CD14-positive monocyte (primary cell): ENCODE data around the gene PATZ1. TPM values are rescaled to one million over a fixed set of nuclear protein-coding genes. Genes with fewer than 3 reads are reported as not detected.

Source experiments
- DNase-seq, 3 donors: peaks; one replicate each; pipeline ENCODE4 v3.0.0-alpha.2; 2011 to 2022
- H2AFZ ChIP-seq: 2 replicates; pipeline ENCODE4 v1.6.0; 2012; ENCODE audit warnings: mild to moderate bottlenecking, low read depth, low read length, inconsistent platforms; ENCODE audit not compliant: insufficient read depth, poor library complexity, severe bottlenecking
- H3K27ac ChIP-seq, 2 donors: 1 replicate in 1 of 2; 2 replicates in 1 of 2; pipeline ENCODE4 v1.5.1; 2012 to 2013; ENCODE audit warnings: low read length in 2 of 2, control low read depth in 1 of 2, inconsistent platforms in 1 of 2, low read depth in 1 of 2, mild to moderate bottlenecking in 1 of 2
- H3K27me3 ChIP-seq, 2 donors: one replicate each; pipeline versions ENCODE4 v1.6.0 to v1.6.1; 2011 to 2013; ENCODE audit warnings: low read length in 2 of 2; ENCODE audit not compliant: control insufficient read depth in 2 of 2, insufficient read depth in 2 of 2
- H3K36me3 ChIP-seq, 2 donors: replicated peaks in 1 of 2; 1 replicate in 1 of 2; 2 replicates in 1 of 2; pipeline versions ENCODE4 v1.5.1 to v1.6.1; 2012 to 2013; ENCODE audit warnings: low read length in 2 of 2, control low read depth in 1 of 2, inconsistent platforms in 1 of 2, mild to moderate bottlenecking in 1 of 2; ENCODE audit not compliant: insufficient read depth in 2 of 2, control insufficient read depth in 1 of 2
- H3K4me1 ChIP-seq, 2 donors: 1 replicate in 1 of 2; 2 replicates in 1 of 2; pipeline versions ENCODE4 v1.5.1 to v1.6.1; 2012 to 2013; ENCODE audit warnings: low read length in 2 of 2, control low read depth in 1 of 2, inconsistent platforms in 1 of 2, mild to moderate bottlenecking in 1 of 2, moderate library complexity in 1 of 2; ENCODE audit not compliant: insufficient read depth in 2 of 2, control insufficient read depth in 1 of 2
- H3K4me2 ChIP-seq: replicated peaks from 2 replicates; pipeline ENCODE3; 2012; ENCODE audit warnings: low read length, moderate library complexity, mild to moderate bottlenecking; ENCODE audit not compliant: poor library complexity, severe bottlenecking; ENCODE audit errors: extremely low read depth
- H3K4me3 ChIP-seq, 3 experiments: fragments of 200-600 bp in 1 of 3; sonication (generic) in 1 of 3; replicated peaks in 1 of 3; 1 replicate in 2 of 3; 2 replicates in 1 of 3; pipeline ENCODE4 v1.5.1; 2011 to 2013; ENCODE audit warnings: low read length in 3 of 3, mild to moderate bottlenecking in 3 of 3, control low read depth in 2 of 3, low read depth in 2 of 3, inconsistent platforms in 1 of 3, moderate library complexity in 1 of 3
- H3K79me2 ChIP-seq: 2 replicates; pipeline ENCODE4 v1.6.0; 2012; ENCODE audit warnings: mild to moderate bottlenecking, control low read depth, inconsistent platforms, low read length, moderate library complexity; ENCODE audit not compliant: insufficient read depth
- H3K9ac ChIP-seq: 2 replicates; pipeline ENCODE4 v1.6.0; 2017; ENCODE audit warnings: low read length, mild to moderate bottlenecking; ENCODE audit not compliant: insufficient read depth, poor library complexity, severe bottlenecking
- H3K9me3 ChIP-seq, 2 donors: replicated peaks in 1 of 2; 1 replicate in 1 of 2; 2 replicates in 1 of 2; pipeline versions ENCODE4 v1.5.1 to v1.6.1; 2012 to 2013; ENCODE audit warnings: low read length in 2 of 2, control low read depth in 1 of 2; ENCODE audit not compliant: control insufficient read depth in 1 of 2, insufficient read depth in 1 of 2
- H4K20me1 ChIP-seq: 2 replicates; pipeline ENCODE4 v1.6.0; 2012; ENCODE audit warnings: mild to moderate bottlenecking, low read length, control low read depth, moderate library complexity; ENCODE audit not compliant: insufficient read depth
- H3K27ac Mint-ChIP-seq, 7 donors: one replicate each; pipeline ENCODE4 v1.8.0; 2020; ENCODE audit warnings: mild to moderate bottlenecking in 7 of 7, mixed read lengths in 7 of 7, moderate library complexity in 6 of 7, inconsistent platforms in 2 of 7
- H3K27me3 Mint-ChIP-seq, 3 donors: one replicate each; pipeline ENCODE4 v1.8.0; 2021 to 2022; ENCODE audit warnings: low read depth in 3 of 3, mild to moderate bottlenecking in 3 of 3, mixed read lengths in 3 of 3, moderate library complexity in 3 of 3, inconsistent platforms in 1 of 3
- H3K36me3 Mint-ChIP-seq, 2 donors: one replicate each; pipeline ENCODE4 v1.8.0; 2020; ENCODE audit warnings: mixed read lengths in 2 of 2, inconsistent platforms in 1 of 2, mild to moderate bottlenecking in 1 of 2
- H3K4me1 Mint-ChIP-seq: one replicate; pipeline ENCODE4 v1.8.0; 2020; ENCODE audit warnings: mild to moderate bottlenecking, mixed read lengths
- H3K4me3 Mint-ChIP-seq, 2 donors: one replicate each; pipeline ENCODE4 v1.8.0; 2020; ENCODE audit warnings: mild to moderate bottlenecking in 2 of 2, mixed read lengths in 2 of 2, moderate library complexity in 1 of 2
- H3K9me3 Mint-ChIP-seq, 7 donors: one replicate each; pipeline ENCODE4 v1.8.0; 2020 to 2022; ENCODE audit warnings: mixed read lengths in 7 of 7, mild to moderate bottlenecking in 6 of 7, moderate library complexity in 6 of 7, inconsistent platforms in 2 of 7
- CTCF ChIP-seq: fragments of 200-600 bp; IDR thresholded peaks from one replicate; pipeline ENCODE4 v1.8.0; 2022; ENCODE audit warnings: antibody characterized with exemption, mild to moderate bottlenecking
- WGBS: methylation state at CpG from one replicate; pipeline ENCODE4 v1.1.5; 2013; ENCODE audit warnings: missing lambda C conversion rate; ENCODE audit not compliant: insufficient coverage; 5-methylcytosine and 5-hydroxymethylcytosine counted together
- intact Hi-C, 2 donors: fragments of 100-400 bp; cut with micrococcal nuclease; formaldehyde crosslinking; loops; one replicate each; pipeline versions ENCODE4 v1.15.0 to v1.15.1; 2023
- polyA plus RNA-seq, 3 donors: library from polyadenylated mRNA; depleted of rRNA in 1 of 3; unstranded in 2 of 3; stranded (reverse) in 1 of 3; fragments of 300-500 nt in 2 of 3; fragments of >200 nt in 1 of 3; fragmentation: Illumina TruSeq in 2 of 3; gene quantifications; 1 replicate in 2 of 3; 2 replicates in 1 of 3; pipeline ENCODE4 v1.2.3, GENCODE V29; 2012 to 2021

PATZ1 gene
- polyA plus RNA-seq, 3 donors, result 1.8 to 10.7 (median 2.0) TPM

DNA sequence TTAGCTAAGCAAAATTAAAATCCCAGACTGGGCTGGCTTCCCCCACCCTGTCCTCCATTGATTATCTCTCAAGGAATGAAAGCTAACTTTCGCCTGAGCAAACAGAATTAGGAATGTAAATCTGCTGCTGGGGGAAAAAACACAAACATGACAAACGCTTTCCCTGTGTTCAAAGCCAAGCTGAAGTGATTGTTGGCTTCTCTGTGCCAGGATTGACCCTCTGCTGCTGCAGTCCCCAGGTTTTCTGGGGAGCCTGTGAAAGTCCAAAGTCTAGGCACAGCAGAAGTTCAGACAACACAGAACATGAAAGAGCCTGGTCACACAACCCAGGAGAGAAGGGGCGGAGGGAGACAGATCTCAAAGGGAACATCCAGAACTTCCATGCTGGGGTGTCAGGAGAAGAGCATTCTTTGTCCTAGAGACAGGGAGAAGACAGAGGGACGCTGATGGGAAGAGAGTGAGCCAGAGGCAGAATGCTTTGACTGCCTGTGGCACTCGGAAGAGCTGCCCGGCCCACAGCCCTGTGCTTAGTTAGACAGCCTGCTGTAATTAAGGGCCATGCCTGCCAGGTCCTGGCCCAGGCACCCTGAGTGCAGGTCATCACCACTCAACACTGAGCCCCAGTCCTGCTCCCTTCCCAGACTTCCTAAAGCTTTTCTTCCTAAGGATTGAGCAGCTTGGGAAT is 6.9 kb downstream of the PATZ1 start:
- 93% methylated on average over 5 of the region's 6 CpGs for WGBS
- no peak overlapping the region for H3K4me2 ChIP-seq
- peaks cover 14 to 18% of the 10 kb centered on the region in 2 donors for H3K4me1 ChIP-seq
- intact Hi-C loops, result no loop called here
- H3K27ac Mint-ChIP-seq, result peak overlapping the region in 3 of 7 donors; percentile 15 to 89 (median 39)
- H3K4me1 Mint-ChIP-seq, result peaks cover 37% of the 10 kb centered on the region
- no peak for DNase-seq
- no peak overlapping the region for H3K4me3 ChIP-seq
- H3K9me3 ChIP-seq, result no peaks in the 10 kb centered on the region
- H3K4me3 Mint-ChIP-seq, result no peak overlapping the region
- H3K27me3 ChIP-seq, result no peaks in the 10 kb centered on the region
- no peak overlapping the region for H3K9ac ChIP-seq
- H3K36me3 Mint-ChIP-seq, result peaks cover 74 to 87% of the 10 kb centered on the region in 2 donors
- peaks cover 0 to 2% (median 1%) of the 10 kb centered on the region in 3 donors for H3K27me3 Mint-ChIP-seq
- peaks cover 81% of the 10 kb centered on the region for H4K20me1 ChIP-seq
- no peak overlapping the region for H3K27ac ChIP-seq
- H2AFZ ChIP-seq, result no peak overlapping the region
- H3K9me3 Mint-ChIP-seq, result no peaks in the 10 kb centered on the region
- TF ChIP-seq CTCF, result no peak
- peaks cover 51% of the 10 kb centered on the region for H3K79me2 ChIP-seq
- H3K36me3 ChIP-seq, result peaks cover 74 to 81% of the 10 kb centered on the region in 2 donors

DNA sequence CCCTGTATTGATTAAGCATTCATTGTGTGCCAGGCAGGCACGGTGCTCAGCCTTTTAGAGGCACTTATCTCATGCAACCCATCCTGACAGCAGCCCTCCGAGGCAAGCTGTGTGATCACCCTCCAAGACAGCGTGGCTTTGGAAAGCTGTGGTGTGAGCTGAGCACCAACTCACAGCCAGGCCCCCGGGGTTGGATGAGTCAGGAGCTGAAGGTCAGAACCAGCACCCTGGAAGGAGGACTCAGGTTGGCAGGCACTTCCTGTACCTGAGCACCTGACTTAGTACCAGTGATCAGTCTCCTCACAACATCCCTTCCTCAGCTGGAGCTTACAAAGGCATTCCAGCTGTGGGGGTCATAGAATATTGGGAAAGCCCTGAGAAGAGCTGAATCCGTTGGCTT is 9.0 kb downstream of the PATZ1 start:
- H4K20me1 ChIP-seq, result peaks cover 60% of the 10 kb centered on the region
- no peak overlapping the region for H3K9ac ChIP-seq
- no peak for TF ChIP-seq CTCF
- no peak overlapping the region for H3K4me3 Mint-ChIP-seq
- WGBS, result 92% methylated on average over 5 of the region's 5 CpGs
- H3K36me3 ChIP-seq, result peaks cover 90 to 95% of the 10 kb centered on the region in 2 donors
- no peak overlapping the region for H3K4me2 ChIP-seq
- no peak overlapping the region for H3K27ac ChIP-seq
- H3K4me1 ChIP-seq, result no peaks in the 10 kb centered on the region
- H3K27ac Mint-ChIP-seq, result peak overlapping the region in 2 of 7 donors; percentile 32
- H3K4me3 ChIP-seq, result no peak overlapping the region
- H3K4me1 Mint-ChIP-seq, result peaks cover 16% of the 10 kb centered on the region
- H2AFZ ChIP-seq, result no peak overlapping the region
- peaks cover 89 to 96% of the 10 kb centered on the region in 2 donors for H3K36me3 Mint-ChIP-seq
- H3K27me3 Mint-ChIP-seq, result peaks cover 0 to 2% (median 0%) of the 10 kb centered on the region in 3 donors
- peaks cover 0 to 2% (median 0%) of the 10 kb centered on the region in 7 donors for H3K9me3 Mint-ChIP-seq
- intact Hi-C loops, result no loop called here
- no peaks in the 10 kb centered on the region for H3K9me3 ChIP-seq
- DNase-seq, result no peak
- H3K27me3 ChIP-seq, result no peaks in the 10 kb centered on the region
- H3K79me2 ChIP-seq, result peaks cover 30% of the 10 kb centered on the region
